ENCODE measurements around the gene TAL2. TPM values are rescaled to one million over a fixed set of nuclear protein-coding genes. Genes with fewer than 3 reads are reported as not detected.

TAL2 gene
- total RNA-seq, 1 experiment from 2014 or later, result 0.50 TPM

DNA sequence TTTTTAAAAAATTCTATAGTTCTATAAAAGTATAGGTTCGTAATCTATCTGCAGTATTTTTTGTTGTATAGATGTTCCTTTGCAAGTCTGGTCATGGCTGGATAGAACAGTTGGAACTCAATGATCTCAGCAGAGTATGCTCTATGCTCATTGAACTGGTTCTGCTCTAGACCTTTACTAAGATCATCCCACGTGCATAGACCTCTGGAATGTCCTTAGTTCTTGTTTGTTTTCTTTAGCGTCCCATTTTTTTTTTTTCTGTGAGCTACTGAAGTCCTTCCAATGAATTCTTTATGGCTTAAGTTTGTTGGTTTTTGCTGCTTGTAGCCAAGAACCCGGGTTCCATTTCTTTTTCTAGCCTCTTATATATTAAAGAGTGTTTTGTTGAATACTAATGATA is 35.6 kb downstream of the TAL2 start:
- no peak overlapping the region for H3K27ac ChIP-seq (ENCODE audit: insufficient read length, low read depth, low read length)
- TF ChIP-seq, protein P1, sequence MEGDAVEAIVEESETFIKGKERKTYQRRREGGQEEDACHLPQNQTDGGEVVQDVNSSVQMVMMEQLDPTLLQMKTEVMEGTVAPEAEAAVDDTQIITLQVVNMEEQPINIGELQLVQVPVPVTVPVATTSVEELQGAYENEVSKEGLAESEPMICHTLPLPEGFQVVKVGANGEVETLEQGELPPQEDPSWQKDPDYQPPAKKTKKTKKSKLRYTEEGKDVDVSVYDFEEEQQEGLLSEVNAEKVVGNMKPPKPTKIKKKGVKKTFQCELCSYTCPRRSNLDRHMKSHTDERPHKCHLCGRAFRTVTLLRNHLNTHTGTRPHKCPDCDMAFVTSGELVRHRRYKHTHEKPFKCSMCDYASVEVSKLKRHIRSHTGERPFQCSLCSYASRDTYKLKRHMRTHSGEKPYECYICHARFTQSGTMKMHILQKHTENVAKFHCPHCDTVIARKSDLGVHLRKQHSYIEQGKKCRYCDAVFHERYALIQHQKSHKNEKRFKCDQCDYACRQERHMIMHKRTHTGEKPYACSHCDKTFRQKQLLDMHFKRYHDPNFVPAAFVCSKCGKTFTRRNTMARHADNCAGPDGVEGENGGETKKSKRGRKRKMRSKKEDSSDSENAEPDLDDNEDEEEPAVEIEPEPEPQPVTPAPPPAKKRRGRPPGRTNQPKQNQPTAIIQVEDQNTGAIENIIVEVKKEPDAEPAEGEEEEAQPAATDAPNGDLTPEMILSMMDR (conservative IDR thresholded peaks at IDR 0.05), result no peak
- H3K36me3 Mint-ChIP-seq (ENCODE audit: insufficient read depth in 1 of 3, low read depth in 3 of 3), result no peaks in the 10 kb centered on the region
- no peak overlapping the region for H3K4ac ChIP-seq (ENCODE audit: low read depth, low read length)
- H3K27ac Mint-ChIP-seq, result no peak overlapping the region
- no peak overlapping the region for H3K9ac ChIP-seq (ENCODE audit: extremely low read depth, insufficient read length, low read length)
- no peak overlapping the region for H3K4me3 Mint-ChIP-seq
- H4K8ac ChIP-seq (replicated peaks; ENCODE audit: insufficient read length, low read depth, low read length), result no peak overlapping the region
- H4K91ac ChIP-seq (ENCODE audit: insufficient read length, low read depth, low read length), result no peak overlapping the region
- H3K14ac ChIP-seq (ENCODE audit: insufficient read depth, low read length), result no peak overlapping the region
- no peaks in the 10 kb centered on the region for H3K4me1 ChIP-seq (ENCODE audit: insufficient read depth, low read length)
- no peak overlapping the region for H3T11ph ChIP-seq (ENCODE audit: low read length)
- no peak overlapping the region for H3K4me2 ChIP-seq (ENCODE audit: insufficient read depth, insufficient read length, low read length)
- no peak overlapping the region for H2BK120ac ChIP-seq (ENCODE audit: low read depth, low read length, poor library complexity, severe bottlenecking)
- no peak overlapping the region for H3K18ac ChIP-seq (ENCODE audit: insufficient read length, low read depth, low read length)
- H2BK20ac ChIP-seq (ENCODE audit: low read depth, low read length, poor library complexity, severe bottlenecking), result no peak overlapping the region
- H3K4me1 Mint-ChIP-seq, result peaks cover 16 to 17% of the 10 kb centered on the region in 2 experiments
- H2AK5ac ChIP-seq (ENCODE audit: insufficient read length, low read length), result no peak overlapping the region
- H3K27me3 Mint-ChIP-seq (ENCODE audit: low read depth), result peaks cover 36% of the 10 kb centered on the region
- H3K9me3 ChIP-seq (ENCODE audit: control insufficient read depth, low read depth, low read length), result no peaks in the 10 kb centered on the region
- H3K27me3 ChIP-seq (ENCODE audit: insufficient read depth, low read length), result peaks cover 15% of the 10 kb centered on the region; the same call in 1 of the 2 replicates
- no peaks in the 10 kb centered on the region for H4K20me1 ChIP-seq (ENCODE audit: control insufficient read depth, insufficient read depth, insufficient read length)
- no CpG with 5 or more reads among the region's 4 CpGs for WGBS (ENCODE audit: extremely low coverage, insufficient read length, low lambda C conversion rate)
- H2BK5ac ChIP-seq (ENCODE audit: insufficient read length, low read length), result no peak overlapping the region
- no peak for DNase-seq
- H3K9me3 Mint-ChIP-seq, result no peaks in the 10 kb centered on the region; a peak in 1 of 5 replicates
- H3K56ac ChIP-seq (ENCODE audit: insufficient read length, low read depth, low read length), result no peak overlapping the region
- H2BK15ac ChIP-seq (ENCODE audit: low read depth, low read length), result no peak overlapping the region
- H3K79me1 ChIP-seq (ENCODE audit: insufficient read depth, low read depth, low read length, poor library complexity, severe bottlenecking), result no peaks in the 10 kb centered on the region
- H3K23ac ChIP-seq (ENCODE audit: insufficient read length, low read depth, low read length), result no peak overlapping the region
- no peak overlapping the region for H4K5ac ChIP-seq (ENCODE audit: insufficient read length, low read depth, low read length)
- H3K23me2 ChIP-seq (ENCODE audit: insufficient read length, low read depth, low read length, poor library complexity, severe bottlenecking), result peaks cover 11% of the 10 kb centered on the region
- H2BK12ac ChIP-seq (ENCODE audit: insufficient read length, low read depth, low read length), result no peak overlapping the region
- H3K79me2 ChIP-seq (ENCODE audit: insufficient read depth, low read length), result no peaks in the 10 kb centered on the region
- H2AFZ ChIP-seq (ENCODE audit: low read length), result no peak overlapping the region

All from H9 (cell line).